Fibroblast of skin of right biceps (primary cell): ENCODE results near the gene MX2.
"Not testable (repeated sequence)": the region's sequence is repeated elsewhere in the genome, so short reads cannot be mapped to it uniquely, and the experiment has no call there.

Source experiments
- DNase-seq: peaks from one replicate; pipeline ENCODE4 v3.0.0-alpha.2; 2013

MX2 gene

DNA sequence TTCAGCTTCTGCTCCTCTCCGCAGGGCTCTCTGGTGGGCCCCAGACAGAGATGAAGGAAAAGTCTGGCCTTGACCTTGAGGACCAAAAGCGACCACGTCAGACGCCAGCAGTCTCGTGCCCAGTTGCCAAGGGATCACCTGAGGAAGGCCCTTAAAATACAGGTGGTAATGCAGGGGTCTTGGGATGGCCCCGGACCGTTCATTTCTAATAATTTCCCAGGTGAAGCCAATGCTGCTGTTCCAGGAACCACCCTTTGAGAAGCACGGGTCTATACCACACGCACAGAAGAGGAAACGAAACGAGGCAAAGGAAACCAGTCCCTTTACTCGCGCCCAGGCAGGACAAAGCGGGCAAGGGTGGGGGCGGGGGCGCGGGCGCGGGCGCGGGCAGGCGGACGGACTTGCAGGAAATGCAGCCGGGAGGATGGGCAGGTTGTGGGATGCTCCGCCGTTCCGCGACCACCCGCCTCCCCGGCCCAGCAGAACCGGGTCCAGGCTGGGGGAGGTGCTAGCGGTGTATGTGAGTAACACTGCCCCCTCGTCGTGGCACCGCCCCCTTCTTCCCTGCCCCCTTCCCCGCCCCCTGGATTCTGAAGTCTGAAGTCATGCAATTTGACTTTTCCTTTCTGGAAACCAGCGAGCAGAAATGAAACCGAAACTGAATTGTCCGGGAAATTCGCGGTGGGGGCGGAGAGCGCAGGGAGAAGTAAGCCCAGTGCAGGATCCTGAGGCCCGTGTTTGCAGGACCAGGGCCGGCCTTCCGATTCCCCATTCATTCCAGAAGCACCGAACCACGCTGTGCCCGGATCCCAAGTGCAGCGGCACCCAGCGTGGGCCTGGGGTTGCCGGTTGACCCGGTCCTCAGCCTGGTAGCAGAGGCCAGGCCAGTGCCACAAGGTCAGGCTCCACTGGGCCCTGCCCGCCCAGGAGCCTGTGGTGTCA lies 58.4 kb downstream of the MX2 start:
- peak; percentile 93 for DNase-seq

DNA sequence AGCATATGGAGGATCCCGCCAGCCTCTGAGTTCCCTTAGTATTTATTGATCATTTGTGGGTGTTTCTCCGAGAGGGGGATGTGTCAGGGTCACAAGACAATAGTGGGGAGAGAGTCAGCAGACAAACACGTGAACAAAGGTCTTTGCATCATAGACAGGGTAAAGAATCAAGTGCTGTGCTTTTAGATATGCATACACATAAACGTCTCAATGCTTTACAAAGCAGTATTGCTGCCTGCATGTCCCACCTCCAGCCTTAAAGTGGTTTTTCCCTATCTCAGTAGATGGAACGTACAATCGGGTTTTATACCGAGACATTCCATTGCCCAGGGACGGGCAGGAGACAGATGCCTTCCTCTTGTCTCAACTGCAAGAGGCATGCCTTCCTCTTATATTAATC lies 59.2 kb downstream of the MX2 start:
- DNase-seq = not testable (repeated sequence)

DNA sequence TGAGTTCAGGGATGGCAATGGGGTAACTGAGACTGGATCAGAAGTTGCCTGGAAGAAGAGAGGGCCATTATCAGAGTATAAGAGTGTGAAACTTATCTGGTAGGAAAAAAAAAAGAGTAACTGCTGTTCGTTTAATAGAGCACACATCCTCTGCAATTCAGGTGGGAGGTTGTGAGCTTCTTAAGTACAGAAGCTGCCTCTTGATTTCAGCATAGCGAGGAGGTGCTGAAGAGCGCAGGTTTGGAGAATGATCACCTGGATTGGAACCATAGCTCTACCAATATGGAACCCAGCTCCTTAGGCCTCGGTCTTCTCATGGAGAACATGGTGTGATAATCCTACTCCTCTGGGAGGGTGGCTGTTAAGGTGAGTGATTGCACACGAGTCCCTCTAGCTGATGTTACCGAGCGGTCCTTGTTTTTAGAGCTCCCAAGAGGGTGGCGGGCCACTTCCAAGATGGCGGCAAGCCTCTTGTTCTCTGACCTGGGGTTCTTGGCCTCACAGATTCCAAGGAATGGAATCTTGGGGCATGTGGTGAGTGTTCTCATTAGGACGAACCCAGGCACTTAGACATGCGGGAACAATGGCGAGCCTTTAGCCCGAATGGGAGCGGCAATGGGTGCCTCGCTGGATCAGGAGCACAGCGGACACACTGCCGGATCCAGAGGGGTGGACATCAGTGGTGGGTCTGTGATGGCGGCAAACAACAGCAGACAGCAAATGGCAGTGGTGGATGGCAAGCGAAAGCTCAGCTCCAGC lies 60.9 kb downstream of the MX2 start:
- DNase-seq = no peak

DNA sequence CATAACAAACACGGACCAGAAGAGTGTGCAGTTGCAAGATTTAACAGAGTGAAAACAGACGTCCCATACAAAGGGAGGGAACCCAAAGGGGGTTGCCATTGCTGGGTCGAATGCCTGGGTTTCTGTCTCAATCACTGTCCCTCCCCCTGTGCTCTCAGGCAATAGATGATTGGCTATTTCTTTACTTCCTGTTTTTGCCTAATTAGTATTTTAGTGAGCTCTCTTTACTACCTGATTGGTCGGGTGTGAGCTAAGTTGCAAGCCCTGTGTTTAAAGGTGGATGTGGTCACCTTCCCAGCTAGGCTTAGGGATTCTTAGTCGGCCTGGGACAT lies 61.4 kb downstream of the MX2 start:
- DNase-seq = not testable (repeated sequence)

DNA sequence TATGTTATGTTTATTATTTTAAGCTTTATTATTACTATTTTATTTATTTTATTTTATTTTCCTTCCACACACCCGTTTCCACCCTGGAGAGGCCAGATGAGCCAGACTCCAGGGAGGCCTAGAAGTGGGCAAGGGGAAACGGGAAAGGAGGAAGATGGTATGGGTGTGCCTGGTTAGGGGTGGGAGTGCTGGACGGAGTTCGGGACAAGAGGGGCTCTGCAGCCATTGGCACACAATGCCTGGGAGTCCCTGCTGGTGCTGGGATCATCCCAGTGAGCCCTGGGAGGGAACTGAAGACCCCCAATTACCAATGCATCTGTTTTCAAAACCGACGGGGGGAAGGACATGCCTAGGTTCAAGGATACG lies 63.7 kb downstream of the MX2 start:
- no peak for DNase-seq

DNA sequence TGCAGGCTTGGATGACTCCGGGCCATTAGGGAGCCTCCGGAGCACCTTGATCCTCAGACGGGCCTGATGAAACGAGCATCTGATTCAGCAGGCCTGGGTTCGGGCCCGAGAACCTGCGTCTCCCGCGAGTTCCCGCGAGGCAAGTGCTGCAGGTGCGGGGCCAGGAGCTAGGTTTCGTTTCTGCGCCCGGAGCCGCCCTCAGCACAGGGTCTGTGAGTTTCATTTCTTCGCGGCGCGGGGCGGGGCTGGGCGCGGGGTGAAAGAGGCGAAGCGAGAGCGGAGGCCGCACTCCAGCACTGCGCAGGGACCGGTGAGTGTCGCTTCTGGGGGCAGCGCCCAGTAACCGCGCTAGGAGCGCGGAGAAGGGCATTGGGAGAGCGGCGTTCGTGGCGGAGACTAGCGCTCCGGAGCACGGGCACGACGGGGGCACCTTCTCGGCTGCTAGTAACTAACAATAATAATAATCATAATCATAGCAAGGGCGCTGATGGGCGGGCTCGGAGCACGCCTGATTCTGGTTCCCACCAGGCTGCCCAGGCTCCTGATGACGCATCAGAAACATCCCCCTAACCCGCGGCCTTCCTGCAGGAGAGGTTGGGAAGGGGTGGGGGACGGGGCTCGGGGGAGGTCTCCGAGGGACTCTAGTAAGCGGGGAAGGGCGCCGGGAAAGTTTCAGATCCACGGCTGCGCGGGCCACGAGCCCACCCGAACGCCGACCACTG lies 64.3 kb downstream of the MX2 start, which contains the start of gene MX1:
Gene MX1, plus strand, starts transcription at position 286 of the 722 bp plus-strand sequence. CDS start 5,832 bp downstream, outside the sequence.
- peak; percentile 50 for DNase-seq

DNA sequence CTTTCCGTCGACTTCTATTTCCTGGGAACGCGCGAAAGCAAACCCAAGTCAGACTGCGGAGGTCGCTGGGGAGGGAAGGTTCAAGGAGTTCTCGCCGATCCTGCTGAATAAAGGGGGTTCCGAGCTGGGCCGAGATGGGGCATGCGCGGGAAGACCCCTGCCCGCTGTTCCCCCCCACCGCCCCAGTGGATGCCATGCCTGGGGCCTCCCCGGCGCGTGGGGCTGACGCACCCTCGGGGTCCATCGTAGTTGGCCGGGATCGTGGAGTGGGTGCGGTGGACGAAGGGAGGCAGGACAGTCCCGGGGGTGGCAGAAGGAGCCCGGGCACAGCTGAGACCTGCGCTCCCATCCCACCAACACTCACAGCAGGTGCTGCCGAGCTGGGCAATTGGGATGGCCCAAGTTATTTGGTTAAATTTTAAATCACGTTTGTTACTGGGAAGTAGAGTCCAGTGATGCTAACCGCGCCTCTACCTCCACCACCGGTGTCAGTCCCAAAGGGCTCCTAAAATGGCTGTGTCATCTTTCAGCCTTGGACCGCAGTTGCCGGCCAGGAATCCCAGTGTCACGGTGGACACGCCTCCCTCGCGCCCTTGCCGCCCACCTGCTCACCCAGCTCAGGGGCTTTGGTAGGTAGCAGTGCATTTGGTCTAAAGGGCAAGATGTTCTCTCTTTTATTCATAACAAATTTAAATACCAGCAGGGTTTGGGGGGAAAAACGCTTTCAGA lies 65.0 kb downstream of the MX2 start:
- no peak for DNase-seq

DNA sequence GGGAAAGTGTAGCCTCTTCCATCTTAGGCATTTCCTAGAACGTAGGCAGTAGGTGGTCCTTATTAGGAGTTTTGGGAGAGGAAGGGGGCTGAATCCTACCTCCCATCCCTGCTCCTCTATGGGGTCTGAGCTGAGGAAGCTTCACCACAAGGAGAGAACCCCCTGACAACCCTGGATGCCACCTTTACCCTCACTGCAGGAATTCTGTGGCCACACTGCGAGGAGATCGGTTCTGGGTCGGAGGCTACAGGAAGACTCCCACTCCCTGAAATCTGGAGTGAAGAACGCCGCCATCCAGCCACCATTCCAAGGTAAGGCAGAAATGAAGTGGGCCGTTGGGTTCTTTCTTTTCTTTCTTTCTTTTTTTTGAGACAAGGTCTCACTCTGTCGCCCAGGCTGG lies 65.7 kb downstream of the MX2 start:
- no peak for DNase-seq

DNA sequence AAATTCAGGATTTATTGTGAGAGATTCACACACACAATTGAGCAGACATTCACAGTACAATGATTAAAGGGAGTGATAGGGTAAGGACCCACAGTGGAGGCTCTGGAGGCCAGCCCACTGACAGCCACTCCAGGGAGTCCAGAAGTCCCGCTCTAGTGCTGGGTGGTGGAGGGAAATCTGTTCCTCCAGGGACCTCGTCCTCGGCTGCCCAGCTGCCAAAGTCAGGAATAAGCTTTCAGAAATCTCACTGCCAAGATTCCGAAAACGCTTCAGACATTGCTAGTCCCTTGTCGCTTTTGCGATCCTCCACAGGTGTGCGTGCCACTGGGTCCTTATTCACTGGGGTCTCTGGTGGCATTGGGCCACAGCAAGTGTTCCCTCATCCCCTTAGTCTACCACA lies 66.5 kb downstream of the MX2 start:
- no peak for DNase-seq

DNA sequence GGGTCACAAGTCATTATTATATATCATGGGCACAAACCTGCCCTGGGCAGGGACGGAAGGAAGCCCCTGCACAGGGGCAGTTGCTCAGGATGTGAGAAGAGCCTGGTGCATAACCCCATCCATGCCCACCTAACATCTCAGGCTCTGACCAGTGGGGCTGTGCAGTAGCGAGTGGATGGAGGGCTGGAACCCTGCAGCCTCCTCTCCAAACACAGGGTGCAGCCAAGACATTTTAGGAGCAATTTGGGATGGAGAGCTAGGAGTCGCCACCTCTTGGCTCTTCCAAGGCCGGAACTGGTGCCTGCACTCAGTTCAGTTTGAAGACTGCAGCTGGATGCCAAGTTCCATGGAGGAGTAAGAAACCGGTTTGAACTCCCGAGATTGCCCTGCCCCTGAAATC lies 67.0 kb downstream of the MX2 start:
- DNase-seq = no peak

DNA sequence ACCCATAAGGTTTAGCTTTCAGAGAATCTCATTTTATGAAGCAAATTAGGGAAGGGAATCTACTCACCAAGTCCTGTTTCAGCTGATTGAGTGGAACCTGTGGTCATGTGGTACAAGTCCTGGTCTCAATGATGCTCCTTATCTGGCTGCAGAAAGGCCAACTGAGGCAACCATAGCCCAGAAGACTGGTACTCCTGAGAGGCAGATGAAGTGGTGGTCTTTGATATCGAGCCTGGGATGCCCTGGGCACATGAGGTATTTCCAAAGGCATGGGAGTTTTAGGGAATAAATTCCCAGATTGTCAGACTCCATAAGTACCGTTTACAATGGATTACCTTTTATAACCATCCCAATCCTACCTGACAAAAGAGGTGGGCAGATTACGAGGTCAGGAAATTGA lies 67.5 kb downstream of the MX2 start:
- no peak for DNase-seq

DNA sequence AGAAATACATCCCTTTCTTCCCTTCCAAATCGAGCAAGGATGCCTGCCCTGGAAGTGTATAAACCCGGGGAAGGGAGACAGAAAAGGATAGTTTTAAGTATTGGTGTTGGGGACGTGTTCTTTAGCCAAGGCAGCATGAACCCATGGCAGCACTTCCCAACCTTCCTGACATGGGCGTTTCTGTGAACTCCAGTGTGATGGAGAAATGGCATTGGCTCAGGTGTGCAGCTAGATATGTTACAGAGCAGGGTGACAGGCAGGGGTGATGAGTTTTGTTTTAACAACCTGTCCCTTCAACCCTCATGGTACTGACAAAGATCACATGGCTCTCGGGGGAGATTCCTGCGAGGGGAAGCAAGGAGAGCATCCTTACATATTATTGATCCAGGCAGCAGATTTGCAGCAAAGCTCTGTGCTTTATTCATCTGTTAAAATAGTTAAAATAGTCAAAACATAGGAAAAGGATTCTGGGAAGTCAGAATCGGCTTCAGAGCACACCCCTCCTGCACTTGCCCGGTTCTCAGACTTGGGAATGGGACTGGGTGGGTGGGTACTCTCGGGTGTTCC lies 68.2 kb downstream of the MX2 start:
- no peak for DNase-seq

DNA sequence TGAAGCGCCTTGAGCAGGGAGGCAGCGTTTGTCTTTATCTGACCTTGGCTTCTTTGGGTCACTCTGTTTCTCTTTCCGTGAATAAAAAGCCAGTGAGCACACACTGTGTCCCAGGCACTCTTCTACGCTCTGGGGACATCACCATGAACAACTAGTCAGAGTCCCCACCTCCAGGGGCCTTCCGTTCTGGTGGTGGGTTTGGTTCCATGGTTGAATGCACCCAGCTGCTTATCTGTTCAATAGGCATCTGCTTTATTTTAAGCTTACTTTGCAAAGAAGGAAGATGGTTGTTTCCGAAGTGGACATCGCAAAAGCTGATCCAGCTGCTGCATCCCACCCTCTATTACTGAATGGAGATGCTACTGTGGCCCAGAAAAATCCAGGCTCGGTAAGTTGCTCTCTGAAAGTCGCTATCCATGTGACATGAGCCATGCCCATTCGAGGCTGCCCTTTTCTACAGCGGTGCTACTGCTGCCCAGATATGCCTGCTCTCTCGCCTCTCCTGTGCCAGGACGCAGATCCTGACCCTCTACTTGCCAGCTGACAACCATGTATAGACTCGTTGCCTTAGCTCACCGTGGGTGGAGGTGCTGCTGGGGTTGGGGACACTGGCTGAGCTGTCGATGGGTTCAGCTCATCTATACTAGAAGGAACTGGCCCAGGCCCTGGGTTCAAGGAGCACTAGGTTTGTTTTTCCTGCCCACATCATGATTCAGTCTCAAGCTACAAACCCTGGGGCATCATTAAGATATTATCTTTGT lies 70.1 kb downstream of the MX2 start:
- no peak for DNase-seq

DNA sequence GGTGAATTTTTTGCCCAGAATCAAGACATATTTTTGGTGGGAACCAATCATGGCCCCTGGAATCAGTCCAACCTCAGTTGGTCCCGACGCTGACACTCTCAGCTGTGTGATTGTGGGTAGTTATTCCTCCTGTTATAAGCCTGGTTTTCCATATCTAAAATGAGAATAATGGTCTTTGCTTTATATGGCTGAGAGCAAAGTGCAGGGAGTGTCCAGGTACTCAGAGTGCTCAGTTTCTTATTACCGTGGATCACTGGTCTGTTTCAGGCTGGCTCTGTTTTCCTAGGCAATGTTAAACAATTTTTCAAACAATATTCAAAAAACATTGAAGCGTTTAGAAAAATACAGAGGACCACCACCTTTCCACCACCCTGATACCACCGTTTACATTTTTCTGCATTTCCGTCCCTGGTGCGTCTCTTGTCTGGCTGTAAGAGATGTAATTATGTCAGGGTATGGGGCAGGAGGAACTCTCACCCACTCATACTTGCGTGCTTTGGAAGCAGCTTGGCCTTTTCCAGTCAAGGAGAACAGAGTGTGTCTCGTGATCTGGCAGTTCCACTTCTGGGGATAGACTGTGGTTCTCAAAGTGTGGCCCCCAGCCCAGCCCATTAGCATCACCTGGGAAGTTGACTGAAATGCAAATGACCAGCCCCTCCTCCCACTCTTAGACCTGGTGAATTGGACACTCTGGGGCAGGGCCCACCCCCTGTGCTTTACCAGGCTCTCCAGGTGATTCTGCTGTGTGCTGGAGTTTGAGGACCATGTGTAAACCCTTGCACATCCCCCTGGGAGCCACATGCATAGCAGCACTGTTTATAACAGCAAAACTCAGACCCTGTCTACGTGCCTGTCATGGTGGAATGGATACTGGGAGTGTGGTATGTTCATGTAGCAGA lies 71.0 kb downstream of the MX2 start:
- DNase-seq = no peak

DNA sequence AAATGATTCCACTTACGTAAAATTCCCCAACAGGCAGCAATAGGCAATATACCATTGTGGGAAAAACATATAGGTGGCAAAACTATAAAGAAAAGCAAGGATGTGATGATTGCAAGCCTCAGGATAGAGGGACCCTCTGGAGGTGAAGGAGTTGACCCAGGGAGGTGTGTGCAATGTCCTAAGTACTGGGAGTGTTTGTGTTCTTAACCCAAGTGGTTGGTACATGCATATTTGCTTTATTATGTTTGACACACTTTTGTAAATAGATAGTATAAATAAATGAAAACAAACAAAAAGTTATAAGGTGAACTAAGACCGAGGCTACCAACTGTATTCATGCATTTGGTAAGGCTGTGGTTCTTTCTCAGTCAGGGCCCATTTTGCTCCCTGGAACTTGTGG lies 71.7 kb downstream of the MX2 start:
- no peak for DNase-seq

DNA sequence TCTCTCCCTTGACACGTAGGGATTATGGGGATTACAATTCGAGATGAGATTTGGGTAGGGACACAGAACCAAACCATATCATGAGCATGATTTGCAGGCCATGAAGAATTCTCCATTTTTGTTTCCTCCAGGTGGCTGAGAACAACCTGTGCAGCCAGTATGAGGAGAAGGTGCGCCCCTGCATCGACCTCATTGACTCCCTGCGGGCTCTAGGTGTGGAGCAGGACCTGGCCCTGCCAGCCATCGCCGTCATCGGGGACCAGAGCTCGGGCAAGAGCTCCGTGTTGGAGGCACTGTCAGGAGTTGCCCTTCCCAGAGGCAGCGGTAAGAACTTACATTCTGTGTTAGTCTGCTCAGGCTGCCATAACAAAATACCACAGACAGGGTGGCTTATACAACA lies 73.9 kb downstream of the MX2 start:
- DNase-seq = no peak

DNA sequence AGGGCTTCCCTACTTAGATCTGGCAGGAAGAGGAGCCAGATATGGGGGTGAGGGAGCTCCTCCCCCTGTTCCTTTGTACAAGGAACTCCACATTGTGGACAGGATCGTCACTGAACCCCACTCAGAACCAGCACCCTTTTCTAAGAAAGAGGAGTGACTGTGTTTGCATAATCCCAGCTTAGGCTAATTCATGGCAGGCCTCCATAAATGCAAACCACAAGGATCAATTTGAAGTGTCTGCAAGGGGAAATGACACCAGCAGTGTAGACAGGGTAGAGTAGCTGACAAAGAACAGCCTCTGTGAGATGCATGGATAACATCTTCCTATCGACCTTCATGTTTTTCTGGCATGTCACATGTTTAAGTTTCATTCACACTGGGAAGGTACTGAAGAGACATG lies 75.9 kb downstream of the MX2 start:
- DNase-seq = no peak

DNA sequence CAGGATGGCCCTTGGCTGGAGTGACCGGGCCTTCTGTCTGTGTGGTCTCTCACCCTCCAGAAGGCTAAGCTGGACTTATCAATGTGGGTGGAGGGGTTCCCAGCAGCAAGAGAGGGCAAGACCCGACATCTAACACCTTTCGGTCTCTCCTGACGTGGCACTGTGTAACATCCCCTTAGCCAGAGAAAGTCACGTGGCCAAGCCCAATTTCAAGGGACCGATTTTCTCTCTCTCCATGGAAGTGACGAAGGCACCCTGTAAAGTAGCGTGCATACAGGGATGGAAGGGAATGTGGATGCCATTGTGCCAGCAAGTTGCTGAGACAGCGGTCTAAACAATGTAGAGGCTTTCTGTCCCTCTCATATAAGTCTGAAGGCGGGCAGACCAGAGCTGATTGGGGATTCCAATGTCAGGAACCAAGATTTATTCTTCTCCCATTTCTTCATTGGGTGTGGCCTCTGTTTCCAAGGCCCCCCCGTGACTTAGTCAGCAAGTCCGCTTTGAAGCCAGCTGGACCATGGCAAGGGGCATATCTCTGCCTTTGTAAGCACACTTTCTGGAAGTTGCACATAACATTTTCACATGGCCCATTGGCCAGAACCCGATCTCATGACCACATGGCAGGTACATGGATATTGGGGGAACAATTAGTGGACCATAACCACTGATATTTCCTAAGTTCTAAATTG lies 76.7 kb downstream of the MX2 start:
- no peak for DNase-seq

DNA sequence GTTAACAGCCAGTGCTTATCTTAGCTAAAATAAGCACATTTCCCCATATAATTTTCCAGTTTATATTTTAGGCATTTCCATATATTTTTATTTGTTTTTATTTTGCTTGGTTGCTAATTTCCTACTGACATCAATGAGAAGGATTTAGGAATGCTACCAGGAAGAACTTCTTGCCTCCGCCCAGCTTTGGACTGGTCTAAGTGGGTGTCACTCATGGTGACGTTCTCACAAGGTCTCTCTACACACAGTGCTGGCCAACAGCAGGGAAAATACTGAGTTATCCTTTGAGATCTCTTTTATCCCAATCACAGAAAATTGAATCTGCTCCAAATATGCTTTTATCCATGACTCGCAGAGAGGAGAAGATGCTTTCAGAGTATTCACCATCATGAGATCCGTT lies 77.4 kb downstream of the MX2 start:
- peak; percentile 33 for DNase-seq

DNA sequence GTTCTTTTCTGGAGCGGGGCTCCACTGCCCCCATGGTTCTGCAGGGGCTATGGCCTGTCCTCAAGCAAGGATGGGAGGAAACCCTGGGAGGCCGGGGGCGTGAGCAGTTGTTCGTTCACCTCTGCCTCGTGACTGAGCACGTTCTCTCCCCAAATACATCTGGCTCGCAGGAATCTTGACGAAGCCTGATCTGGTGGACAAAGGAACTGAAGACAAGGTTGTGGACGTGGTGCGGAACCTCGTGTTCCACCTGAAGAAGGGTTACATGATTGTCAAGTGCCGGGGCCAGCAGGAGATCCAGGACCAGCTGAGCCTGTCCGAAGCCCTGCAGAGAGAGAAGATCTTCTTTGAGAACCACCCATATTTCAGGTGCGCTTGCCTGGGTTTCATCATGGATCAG lies 79.7 kb downstream of the MX2 start:
- no peak for DNase-seq
